IPS-18c (cell line): ENCODE measurements around the gene LYRM4.
"Not testable (repeated sequence)": the region's sequence is repeated elsewhere in the genome, so short reads cannot be mapped to it uniquely, and the experiment has no call there.

ENCODE experiments used
- H3K4me3 ChIP-seq: 2 replicates; pipeline ENCODE4 v1.7.0; 2013; ENCODE audit warnings: low read depth, mild to moderate bottlenecking, low read length, moderate library complexity; ENCODE audit not compliant: insufficient read depth
- H3K9me3 ChIP-seq: one replicate; pipeline ENCODE4 v1.6.1; 2013; ENCODE audit warnings: mild to moderate bottlenecking, low read length, moderate library complexity; ENCODE audit not compliant: control insufficient read depth, insufficient read depth

The LYRM4 gene

DNA sequence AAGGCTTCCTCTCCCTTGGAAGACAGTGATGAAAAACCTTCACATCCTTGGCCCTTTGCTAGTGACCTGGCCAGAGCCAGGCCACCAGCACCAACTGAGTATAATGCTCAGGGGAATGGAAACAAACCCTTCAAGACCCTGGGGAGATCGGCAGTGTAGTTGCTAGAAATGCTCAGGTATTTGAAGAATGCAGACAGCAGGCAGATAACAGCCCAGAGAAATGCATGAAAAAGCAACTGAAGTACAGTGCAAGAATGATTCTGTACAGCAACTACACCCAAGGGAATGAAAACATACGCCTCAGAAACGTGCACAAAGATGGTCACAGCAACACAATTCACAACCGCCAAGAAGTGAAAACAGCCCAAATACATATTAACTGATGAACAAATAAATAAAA is 134.5 kb downstream of the LYRM4 start:
- H3K4me3 ChIP-seq, result no peak overlapping the region
- H3K9me3 ChIP-seq, result no peaks in the 10 kb centered on the region

DNA sequence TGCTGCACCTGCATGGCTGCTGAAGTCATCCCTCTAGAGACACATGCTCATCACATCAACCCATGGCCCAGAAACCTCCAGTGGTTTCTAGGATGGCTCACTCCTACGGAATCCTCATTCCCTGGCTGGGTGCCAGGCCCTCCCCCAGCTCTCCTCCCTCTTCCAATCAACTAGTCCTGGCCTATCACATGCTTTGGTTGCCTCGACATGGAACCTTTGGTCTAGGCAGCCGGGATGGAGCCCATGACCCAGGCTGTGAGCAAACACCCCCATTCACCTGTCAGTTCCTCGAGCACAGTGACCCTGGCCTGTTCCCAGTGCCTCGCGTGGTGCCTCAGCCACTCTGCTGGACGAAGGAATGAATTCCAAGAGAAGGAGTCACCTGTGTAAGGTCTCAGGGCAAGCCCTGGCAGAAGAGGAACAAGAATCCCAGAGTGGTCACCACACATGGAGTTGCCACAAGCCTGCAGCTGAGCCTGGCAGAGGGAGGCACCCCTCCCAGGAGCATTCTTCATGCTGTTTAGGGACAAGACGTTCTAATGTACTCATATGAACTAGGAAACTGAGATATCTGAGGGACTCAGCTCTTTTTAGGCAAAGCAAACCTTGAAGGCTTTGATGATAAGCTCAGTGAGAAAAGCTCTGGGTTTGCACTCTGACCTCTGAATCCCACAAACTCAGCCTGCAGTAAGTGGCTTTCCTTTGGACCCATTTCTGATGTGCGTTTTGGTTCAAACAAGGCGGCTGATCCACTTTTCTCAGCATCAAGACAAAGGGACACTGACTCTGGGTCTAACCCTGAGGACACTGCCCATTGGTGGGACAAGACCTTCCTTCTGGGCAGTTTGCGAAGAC is 135.4 kb downstream of the LYRM4 start:
- Histone ChIP-seq H3K9me3 (no peaks in the 10 kb centered on the region), H3K4me3 (no peak overlapping the region)

DNA sequence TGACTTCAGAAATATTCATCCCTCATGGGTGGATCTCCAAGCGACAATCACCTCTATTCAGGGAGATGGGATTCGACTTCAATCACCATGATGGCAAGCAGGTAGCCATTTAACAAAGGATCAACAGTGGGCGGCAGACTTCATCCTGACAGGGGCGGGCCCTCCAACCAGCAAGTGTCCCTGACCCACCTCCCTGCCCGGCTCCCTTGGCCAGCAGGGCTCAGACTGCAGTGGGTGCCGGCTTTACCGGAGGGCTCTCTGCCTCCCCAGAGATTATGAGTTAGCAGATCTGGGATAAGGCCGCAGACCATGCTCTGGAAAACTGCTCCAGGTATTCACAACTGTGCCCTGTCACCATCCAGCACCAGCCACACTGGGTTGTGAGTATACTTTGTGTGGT is 136.2 kb downstream of the LYRM4 start:
- Histone ChIP-seq H3K9me3 (peaks cover 2% of the 10 kb centered on the region), H3K4me3 (no peak overlapping the region)

DNA sequence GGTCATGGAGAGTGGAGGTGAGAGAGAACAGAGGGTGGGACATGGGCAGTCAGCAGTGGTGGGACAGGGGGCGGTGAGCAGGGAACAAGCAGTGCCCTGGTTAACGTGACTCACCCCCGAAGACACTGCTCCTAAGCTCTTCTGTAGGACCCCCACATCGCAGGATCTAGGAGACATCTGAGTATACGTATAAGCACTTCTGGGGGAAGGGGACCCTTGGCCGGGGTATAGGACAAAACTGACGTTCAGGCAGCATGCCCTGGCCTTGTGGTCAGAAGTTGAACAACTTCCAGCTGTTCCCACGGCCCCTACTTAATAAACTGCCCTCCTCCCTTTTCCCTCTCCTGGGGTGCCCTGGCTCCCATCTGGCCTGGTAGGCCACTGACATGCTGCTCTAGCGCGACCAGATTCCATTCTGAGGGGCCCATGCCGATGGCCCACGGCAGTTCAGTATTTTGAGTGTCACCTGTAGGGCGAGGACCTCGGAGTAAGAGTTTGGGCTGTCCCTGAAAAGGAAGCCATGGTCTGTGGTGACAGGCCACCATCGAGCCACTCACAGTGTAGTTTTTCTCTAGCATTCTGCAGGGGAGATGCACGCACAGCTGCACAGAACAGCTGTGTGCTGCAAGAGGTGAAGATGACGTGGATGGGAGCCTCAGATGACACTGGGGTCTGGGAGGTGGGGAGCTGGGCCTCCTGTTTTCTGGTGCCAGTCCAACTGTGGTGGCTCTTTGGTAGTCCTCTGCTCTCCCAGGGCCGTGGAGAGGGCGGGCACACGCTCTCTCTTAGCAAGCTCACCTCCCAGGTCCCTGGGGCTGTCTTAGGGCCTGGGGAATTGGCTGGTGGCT is 137.2 kb downstream of the LYRM4 start:
- peaks cover 2% of the 10 kb centered on the region for H3K9me3 ChIP-seq
- H3K4me3 ChIP-seq, result no peak overlapping the region

DNA sequence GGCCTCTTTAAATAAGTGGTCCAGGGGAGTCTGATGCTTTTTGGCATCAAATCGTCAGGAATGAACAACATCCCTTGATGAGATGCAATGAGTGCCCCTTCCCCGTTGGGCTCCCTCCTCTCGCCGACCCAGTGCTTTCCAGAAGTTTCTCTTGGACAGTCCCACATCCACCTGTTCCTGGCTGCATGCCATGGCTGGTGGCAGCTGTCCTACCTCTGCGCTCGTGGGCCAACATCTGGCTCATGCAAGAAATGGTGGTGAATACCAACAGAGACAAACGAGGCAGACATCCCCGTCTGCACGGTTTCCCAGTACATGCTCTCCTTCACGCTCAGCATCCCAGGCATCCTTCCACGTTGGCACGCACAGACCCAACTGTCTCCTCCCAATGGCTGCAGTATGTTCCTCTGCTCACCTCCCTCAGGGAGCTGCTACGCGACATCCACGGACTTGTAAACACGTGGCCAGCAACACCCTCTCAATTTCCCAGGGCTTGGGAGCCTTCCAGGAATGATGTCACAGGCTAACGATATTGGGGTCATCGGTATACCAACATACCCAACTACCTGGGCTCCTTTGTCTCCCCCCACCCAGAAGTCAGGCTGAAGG is 138.1 kb downstream of the LYRM4 start:
- peaks cover 2% of the 10 kb centered on the region for H3K9me3 ChIP-seq
- no peak overlapping the region for H3K4me3 ChIP-seq

DNA sequence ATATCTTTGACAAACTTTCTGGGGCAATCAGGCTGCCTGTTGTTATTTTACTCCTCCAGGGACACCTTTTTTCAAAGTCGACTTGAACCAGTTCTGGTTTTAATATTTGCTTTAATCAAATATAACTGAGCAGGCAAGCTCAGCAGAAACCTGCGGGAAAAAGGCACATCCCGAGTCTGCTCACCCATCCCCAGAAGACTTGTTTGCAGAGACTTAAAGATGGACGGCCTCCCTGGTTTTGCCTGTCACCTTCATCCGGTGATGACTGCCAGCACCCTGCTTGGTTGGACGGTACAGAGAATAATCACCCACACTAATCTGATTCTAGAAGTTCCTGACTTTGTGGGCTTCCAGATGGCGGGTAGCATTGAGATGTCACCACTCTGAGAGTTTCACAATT is 138.8 kb downstream of the LYRM4 start:
- Histone ChIP-seq H3K9me3 (peaks cover 2% of the 10 kb centered on the region), H3K4me3 (no peak overlapping the region)

DNA sequence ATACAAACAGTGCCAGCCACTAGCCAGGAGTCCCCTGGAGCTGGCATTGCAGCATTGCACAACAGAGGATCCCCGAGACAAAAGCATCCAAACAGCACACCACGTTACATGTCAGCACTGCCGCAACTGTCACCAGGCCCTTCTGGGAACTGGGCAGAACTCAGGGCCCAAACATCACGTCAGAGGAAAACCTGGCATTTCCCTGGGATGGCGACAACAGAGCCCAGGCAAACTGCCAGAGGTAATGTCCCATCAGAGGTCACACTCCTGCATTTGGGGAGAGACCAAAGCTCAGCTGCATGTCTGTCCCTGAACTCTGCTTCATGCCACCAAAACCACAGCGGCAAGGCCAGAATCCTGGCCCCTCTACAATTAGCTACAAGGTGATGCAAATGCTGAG is 139.3 kb downstream of the LYRM4 start:
- peaks cover 2% of the 10 kb centered on the region for H3K9me3 ChIP-seq
- no peak overlapping the region for H3K4me3 ChIP-seq

DNA sequence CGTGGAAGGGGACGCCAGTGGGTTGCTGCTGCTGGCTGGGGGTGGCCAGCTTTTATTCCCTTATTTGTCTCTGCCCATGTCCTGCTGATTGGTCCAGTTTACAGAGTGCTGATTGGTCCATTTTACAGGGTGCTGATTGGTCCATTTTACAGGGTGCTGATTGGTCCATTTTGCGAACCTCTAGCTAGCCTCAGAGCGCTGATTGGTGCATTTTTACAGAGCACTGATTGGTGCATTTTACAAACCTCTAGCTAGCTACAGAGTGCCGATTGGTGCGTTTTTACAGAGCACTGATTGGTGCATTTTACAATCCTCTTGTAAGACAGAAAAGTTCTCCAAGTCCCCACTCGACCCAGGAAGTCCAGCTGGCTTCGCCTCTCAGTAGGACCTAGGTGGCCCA is 140.2 kb downstream of the LYRM4 start:
- H3K9me3 ChIP-seq, H3K4me3 ChIP-seq: not testable (repeated sequence)

DNA sequence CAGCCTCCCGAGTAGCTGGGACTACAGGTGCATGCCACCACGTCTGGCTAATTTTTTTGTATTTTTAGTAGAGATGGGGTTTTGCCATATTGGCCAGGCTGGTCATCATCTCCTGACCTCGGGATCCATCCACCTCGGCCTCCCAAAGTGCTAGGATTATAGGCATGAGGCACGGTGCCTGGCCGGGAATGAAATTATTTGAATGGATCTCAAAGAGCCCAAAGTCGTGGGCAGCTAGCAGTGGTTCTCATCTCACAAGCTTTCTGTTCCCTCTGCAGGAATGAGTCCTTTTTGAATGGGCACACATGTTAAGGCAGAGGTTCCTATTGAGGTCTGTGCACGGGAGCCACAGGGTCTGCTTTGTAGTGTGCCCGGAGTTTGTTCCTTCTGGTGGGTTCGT is 140.7 kb downstream of the LYRM4 start:
- H3K9me3 ChIP-seq, result peaks cover 2% of the 10 kb centered on the region

DNA sequence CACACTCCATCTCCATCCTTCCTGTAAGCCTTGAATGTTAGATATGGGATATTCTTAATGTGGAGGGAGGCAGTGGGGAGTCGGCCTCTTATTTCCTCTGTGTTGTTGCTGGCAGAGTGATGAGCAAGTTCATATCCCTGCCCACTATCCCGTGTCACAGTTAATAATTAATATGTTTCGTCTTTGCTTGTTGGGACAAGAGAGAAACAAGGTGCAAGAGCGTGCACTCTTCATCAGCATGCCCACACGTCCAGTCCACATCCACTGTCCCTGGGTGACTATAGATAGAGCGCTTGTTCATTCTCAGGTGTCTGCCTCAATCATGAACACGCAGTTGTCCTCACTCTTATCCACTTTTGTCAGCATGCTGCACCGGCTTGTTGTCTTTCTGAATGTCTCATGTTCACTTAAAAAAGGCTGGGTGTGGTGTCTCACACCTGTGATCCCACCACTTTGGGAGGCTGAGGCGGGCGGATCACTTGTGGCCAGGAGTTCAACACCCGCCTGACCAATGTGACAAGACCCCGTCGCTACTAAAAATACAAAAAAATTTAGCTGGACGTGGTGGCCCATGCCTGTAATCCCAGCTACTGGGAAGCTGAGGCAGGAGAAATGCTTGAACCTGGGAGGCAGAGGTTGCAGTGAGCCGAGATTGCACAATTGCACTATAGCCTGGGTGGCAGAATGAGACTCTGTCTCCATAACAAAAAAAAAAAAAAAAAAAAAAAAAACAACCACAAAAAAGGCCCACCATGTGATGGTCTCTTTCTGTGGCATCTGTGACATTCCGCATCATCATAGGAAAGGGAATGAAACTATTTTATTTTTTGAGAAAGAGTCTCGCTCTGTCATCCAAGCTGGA is 141.4 kb downstream of the LYRM4 start:
- H3K9me3 ChIP-seq, result peaks cover 2% of the 10 kb centered on the region
- H3K4me3 ChIP-seq, result no peak overlapping the region

More for the DNA sequence above, 140.7 kb downstream of the LYRM4 start:
- H3K4me3 ChIP-seq, result no peak overlapping the region

DNA sequence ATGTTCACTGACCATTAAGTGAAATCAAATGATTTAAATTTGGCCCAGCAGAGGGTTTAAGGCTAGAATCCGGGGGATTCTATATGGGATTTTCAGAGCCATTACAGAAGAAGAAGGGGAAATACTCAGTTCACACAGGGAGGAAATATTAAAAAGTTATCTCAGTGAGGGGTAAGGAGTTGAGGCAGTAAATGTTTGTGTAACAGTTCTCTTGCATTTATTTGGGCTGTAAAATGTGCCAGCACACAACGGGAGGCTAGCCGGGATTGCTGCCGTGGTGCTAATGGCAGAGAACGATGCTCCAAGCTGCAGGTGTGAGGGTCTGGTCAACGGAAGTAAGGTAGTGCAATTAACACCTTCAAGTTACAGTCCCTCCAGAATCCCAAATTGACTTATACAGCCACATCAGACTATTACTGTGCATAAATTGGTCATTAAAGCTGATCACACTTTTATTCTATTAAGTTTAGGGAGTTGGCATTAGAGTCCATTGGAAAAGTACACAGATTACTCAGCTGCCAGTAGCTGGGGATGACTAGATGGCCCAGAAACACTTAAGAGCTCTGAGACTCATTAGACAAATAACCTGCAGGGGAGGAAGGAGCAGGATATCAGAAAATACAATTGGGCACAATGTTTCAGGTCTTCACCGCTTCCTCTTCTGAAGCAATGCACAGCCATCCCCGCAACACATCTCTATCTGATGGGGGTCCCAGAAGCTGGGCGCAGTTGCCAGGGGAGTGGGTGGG is 144.3 kb downstream of the LYRM4 start:
- Histone ChIP-seq H3K4me3 (no peak overlapping the region), H3K9me3 (peaks cover 2% of the 10 kb centered on the region)

DNA sequence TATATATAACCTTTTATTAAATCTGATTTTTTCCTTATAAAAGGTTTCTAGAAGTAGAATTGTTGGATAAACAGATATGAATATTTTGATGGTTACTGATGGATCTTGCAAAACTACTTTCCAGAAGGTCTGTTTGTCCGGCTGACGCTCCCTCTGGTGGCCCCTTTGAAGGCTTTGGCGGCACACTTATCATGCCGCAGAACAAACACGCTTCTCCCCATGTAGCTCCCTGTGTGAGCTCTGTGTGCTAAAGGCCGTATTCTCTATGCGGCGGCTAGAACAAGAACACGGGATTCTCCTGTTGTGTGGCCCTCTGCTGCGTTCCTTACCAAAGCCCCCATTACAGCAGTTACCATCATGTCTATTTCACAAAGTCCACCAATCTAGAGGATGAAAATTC is 145.6 kb downstream of the LYRM4 start:
- H3K4me3 ChIP-seq, result no peak overlapping the region
- H3K9me3 ChIP-seq, result peaks cover 2% of the 10 kb centered on the region

DNA sequence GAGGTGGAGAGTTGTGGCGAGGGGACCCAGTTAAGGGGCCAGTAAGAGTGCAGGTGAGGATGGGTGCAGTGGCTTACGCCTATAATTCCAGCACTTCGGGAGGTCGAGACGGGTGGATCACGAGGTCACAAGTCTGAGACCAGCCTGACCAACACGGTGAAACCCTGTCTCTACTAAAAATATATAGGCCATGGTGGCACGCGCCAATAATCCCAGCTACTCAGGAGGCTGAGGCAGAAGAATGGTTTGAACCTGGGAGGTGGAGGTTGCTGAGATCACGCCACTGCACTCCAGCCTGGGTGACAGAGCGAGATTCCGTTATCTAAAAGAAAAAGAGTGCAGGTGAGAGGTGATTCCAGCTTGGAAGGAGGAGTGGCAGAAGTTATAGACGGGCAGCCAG is 147.7 kb downstream of the LYRM4 start:
- no peaks in the 10 kb centered on the region for H3K9me3 ChIP-seq
- no peak overlapping the region for H3K4me3 ChIP-seq

DNA sequence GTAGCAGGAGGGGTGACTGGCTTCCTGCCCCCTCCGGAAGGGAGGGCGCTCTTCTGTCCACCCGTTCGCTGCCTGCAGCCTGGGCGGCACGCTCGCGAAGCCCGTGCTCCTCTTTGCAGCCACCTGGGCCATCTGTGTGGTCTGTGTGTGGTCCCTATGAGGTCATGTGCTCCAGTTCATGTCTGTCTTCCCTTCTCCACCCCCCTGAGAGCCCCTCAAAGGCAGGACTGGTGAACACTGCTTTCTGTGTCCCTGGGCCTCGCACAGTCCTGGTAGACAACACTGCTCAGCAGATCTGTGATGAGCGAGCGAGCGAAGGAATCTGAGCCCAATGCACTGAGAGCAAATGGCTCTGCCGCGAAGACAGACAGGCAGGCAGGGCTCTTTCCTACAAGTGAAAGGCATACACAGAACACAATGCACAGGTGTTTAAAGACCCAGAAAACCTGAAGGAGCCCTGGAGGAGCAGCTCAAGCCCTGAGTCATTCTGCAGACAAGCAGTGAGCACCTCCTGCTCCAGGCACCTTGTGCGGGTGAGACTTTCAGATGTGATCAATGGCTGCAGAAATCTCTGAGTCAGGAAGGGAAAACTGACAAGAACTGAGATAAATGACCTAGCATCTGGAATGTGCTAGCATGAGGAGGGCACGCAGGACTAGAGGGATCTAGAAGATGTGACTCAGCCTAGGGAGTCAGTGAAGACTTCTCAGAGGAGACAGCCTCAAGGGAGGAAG is 148.5 kb downstream of the LYRM4 start:
- H3K4me3 ChIP-seq, result no peak overlapping the region
- no peaks in the 10 kb centered on the region for H3K9me3 ChIP-seq

DNA sequence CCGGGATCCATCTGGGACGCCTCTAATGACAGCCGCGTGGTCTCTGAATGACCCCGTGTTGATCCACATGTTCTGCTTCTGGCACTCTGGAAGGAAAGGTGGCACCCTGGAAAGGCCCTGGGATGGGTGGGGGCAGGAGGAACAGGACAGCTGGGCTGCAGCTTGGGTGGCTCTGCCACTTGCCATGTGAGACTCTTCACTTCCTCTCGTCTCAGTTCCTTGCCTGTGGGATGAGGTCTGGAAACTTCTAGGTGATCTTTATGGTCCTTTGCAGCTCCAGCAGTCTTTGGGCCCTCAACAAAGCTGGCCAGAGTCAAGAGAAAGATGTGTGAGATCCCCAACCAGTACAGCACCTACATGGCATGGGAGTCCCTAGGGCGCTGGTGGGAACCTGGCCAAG is 149.1 kb downstream of the LYRM4 start:
- Histone ChIP-seq H3K9me3 (no peaks in the 10 kb centered on the region), H3K4me3 (no peak overlapping the region)

DNA sequence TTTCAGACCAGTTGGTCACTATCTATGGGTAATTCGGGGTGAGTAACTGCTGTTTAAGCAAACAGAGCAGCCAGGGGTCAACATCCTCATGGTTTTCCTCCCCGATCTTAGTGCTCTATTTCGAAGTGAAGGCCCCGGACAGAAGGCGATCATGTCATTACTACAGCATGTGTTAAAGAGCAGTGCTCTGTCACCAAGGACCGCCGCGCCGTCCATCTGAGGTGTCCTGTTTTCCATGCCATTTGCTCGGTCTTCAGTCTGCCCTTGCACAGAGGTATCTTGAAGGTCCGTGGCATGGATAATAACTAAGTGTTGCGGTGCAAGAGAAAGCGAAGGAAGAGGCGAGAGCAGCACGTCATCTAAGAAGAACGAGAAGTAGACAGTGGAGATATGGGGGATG is 150.5 kb downstream of the LYRM4 start:
- Histone ChIP-seq H3K4me3 (no peak overlapping the region), H3K9me3 (no peaks in the 10 kb centered on the region)
